HepG2 (cell line): ENCODE measurements around the gene RPS5. TPM values are rescaled to one million over a fixed set of nuclear protein-coding genes. Genes with fewer than 3 reads are reported as not detected.

ENCODE experiments used
- ARID3A ChIP-seq: IDR thresholded peaks from 2 replicates; pipeline ENCODE4 v1.6.1; 2012; ENCODE audit warnings: low read depth, low read length, improper control_type of control experiment
- DR1 ChIP-seq: sonication (generic); formaldehyde crosslinking; IDR thresholded peaks from 2 replicates; pipeline ENCODE4 v1.8.0; 2021; ENCODE audit warnings: mild to moderate bottlenecking, missing genetic modification reagents, inconsistent platforms
- HBP1 ChIP-seq: IDR thresholded peaks from 2 replicates; pipeline ENCODE4 v1.6.1; 2016; ENCODE audit warnings: low read depth, control low read depth
- HIVEP1 ChIP-seq: sonication (generic); formaldehyde crosslinking; IDR thresholded peaks from 2 replicates; pipeline ENCODE4 v1.4.0; 2020; ENCODE audit warnings: mild to moderate bottlenecking, missing genetic modification reagents
- HNF1A ChIP-seq, 2 experiments: sonication (generic) in 1 of 2; formaldehyde crosslinking in 1 of 2; IDR thresholded peaks; 2 replicates each; pipeline versions ENCODE4 v1.4.0 to v1.6.1; 2016 to 2020; ENCODE audit warnings: borderline replicate concordance in 1 of 2, low read depth in 1 of 2, mild to moderate bottlenecking in 1 of 2, missing genetic modification reagents in 1 of 2
- MED8 ChIP-seq: sonication (generic); formaldehyde crosslinking; IDR thresholded peaks from 2 replicates; pipeline ENCODE4 v1.8.1; 2023; ENCODE audit warnings: mild to moderate bottlenecking, missing genetic modification reagents; ENCODE audit not compliant: insufficient replicate concordance
- NR0B2 ChIP-seq: sonication (generic); formaldehyde crosslinking; IDR thresholded peaks from 2 replicates; pipeline ENCODE4 v1.4.0; 2020; ENCODE audit warnings: mild to moderate bottlenecking, missing genetic modification reagents
- RCOR2 ChIP-seq: IDR thresholded peaks from 2 replicates; pipeline ENCODE4 v1.6.1; 2016; ENCODE audit warnings: missing biosample characterization, missing genetic modification reagents
- TFDP1 ChIP-seq: IDR thresholded peaks from 2 replicates; pipeline ENCODE4 v1.6.1; 2016; ENCODE audit warnings: missing compliant biosample characterization, missing genetic modification reagents, borderline replicate concordance
- WIZ ChIP-seq: sonication (generic); formaldehyde crosslinking; IDR thresholded peaks from 2 replicates; pipeline ENCODE4 v1.5.1; 2020; ENCODE audit warnings: mild to moderate bottlenecking, missing genetic modification reagents
- ZBTB33 ChIP-seq: sonication (generic); formaldehyde crosslinking; IDR thresholded peaks from 2 replicates; pipeline ENCODE4 v1.4.0; 2020; ENCODE audit warnings: missing genetic modification reagents
- ZNF180 ChIP-seq: sonication (generic); formaldehyde crosslinking; IDR thresholded peaks from 2 replicates; pipeline ENCODE4 v1.4.0; 2020; ENCODE audit warnings: low read depth, missing genetic modification reagents, borderline replicate concordance
- ZNF225 ChIP-seq: sonication (generic); formaldehyde crosslinking; IDR thresholded peaks from 2 replicates; pipeline ENCODE4 v1.4.0; 2020; ENCODE audit warnings: mild to moderate bottlenecking, missing genetic modification reagents
- ZNF430 ChIP-seq: sonication (generic); formaldehyde crosslinking; IDR thresholded peaks from 2 replicates; pipeline ENCODE4 v1.9.0; 2021; ENCODE audit warnings: mild to moderate bottlenecking, missing genetic modification reagents
- ZNF501 ChIP-seq: sonication (generic); formaldehyde crosslinking; IDR thresholded peaks from 2 replicates; pipeline ENCODE4 v1.5.1; 2020; ENCODE audit warnings: mild to moderate bottlenecking, moderate library complexity, missing genetic modification reagents
- ZNF564 ChIP-seq: sonication (generic); formaldehyde crosslinking; IDR thresholded peaks from 2 replicates; pipeline ENCODE4 v1.8.1; 2023; ENCODE audit warnings: mild to moderate bottlenecking, missing genetic modification reagents
- ZNF709 ChIP-seq: sonication (generic); formaldehyde crosslinking; IDR thresholded peaks from 2 replicates; pipeline ENCODE4 v1.5.0; 2020; ENCODE audit warnings: mild to moderate bottlenecking, missing genetic modification reagents
- ZSCAN30 ChIP-seq: sonication (generic); formaldehyde crosslinking; IDR thresholded peaks from 2 replicates; pipeline ENCODE4 v1.5.0; 2020; ENCODE audit warnings: mild to moderate bottlenecking, missing genetic modification reagents
- polyA plus RNA-seq, 8 experiments: library from polyadenylated mRNA; depleted of rRNA in 3 of 8; stranded (reverse) in 7 of 8; unstranded in 1 of 8; fragments of >200 nt; fragmentation: Illumina TruSeq in 4 of 8; extraction: Trizol in 4 of 8; gene quantifications; 2 replicates each; pipeline versions ENCODE4 v1.2.1 to v1.2.3, GENCODE V29; 2011 to 2016; ENCODE audit warnings: low read depth in 4 of 8, missing spikeins in 1 of 8, mixed read lengths in 1 of 8; ENCODE audit not compliant: insufficient read depth in 1 of 8
- total RNA-seq, 5 experiments: library from RNA; depleted of rRNA; stranded (reverse); fragments of >200 nt; fragmentation: Illumina TruSeq; extraction: Trizol; gene quantifications; 2 replicates each; pipeline ENCODE4 v1.2.3, GENCODE V29; 2016; ENCODE audit warnings: low read depth in 1 of 5

RPS5 gene
- total and polyA plus RNA-seq, 2 of the 13 experiments (the other 11 are each of a cell fraction or from before 2014, with no cell fraction given), result 1,544 to 4,408 TPM

- TF ChIP-seq ZNF180 (CRISPR knock-in tag), result no peak
- peak; percentile 27; the same call in 1 of the 2 replicates for TF ChIP-seq ZNF564
- TF ChIP-seq HBP1, result peak; percentile 21; the same call in 1 of the 2 replicates
- peak; percentile 77; the same call in 1 of the 2 replicates for TF ChIP-seq ZNF709 (CRISPR knock-in tag)
- 0 out of 2 replicates have a peak, but pooled peaks have one; percentile 62 for TF ChIP-seq WIZ (CRISPR knock-in tag)
- TF ChIP-seq ZNF430 (CRISPR knock-in tag), result no peak
- TF ChIP-seq NR0B2, result 0 out of 2 replicates have a peak, but pooled peaks have one; percentile 28
- TF ChIP-seq TFDP1 (CRISPR knock-in tag), result peak; percentile 69; the same call in 1 of the 2 replicates
- 0 out of 2 replicates have a peak, but pooled peaks have one; percentile 10 for TF ChIP-seq DR1 (CRISPR knock-in tag)
- TF ChIP-seq HIVEP1, result peak; percentile 68; the same call in 1 of the 2 replicates
- TF ChIP-seq ZSCAN30 (CRISPR knock-in tag), result no peak
- TF ChIP-seq HNF1A (IDR thresholded peaks at IDR 0.05; ENCODE audit: low read depth), result no peak
- TF ChIP-seq HNF1A (CRISPR knock-in tag; IDR thresholded peaks at IDR 0.05; ENCODE audit: borderline replicate concordance), result 0 out of 2 replicates have a peak, but pooled peaks have one; percentile 25
- TF ChIP-seq ARID3A, result no peak
- peak; percentile 44; the same call in 1 of the 2 replicates for TF ChIP-seq ZNF501
- peak; percentile 45; the same call in 1 of the 2 replicates for TF ChIP-seq ZNF225 (CRISPR knock-in tag)
- peak; percentile 60 for TF ChIP-seq ZBTB33 (CRISPR knock-in tag)
- TF ChIP-seq RCOR2 (CRISPR knock-in tag), result no peak
- peak; percentile 54 for TF ChIP-seq MED8
These were observed 25.2 kb upstream of the RPS5 start (continued) for GRCh38 chr19:58361900-58362271.
